Measurements from ENCODE around the gene ABR. TPM values are rescaled to one million over a fixed set of nuclear protein-coding genes. Genes with fewer than 3 reads are reported as not detected.

ABR gene
- total and polyA plus RNA-seq, 2 of the 13 experiments (the other 11 are each of a cell fraction or from before 2014, with no cell fraction given), result 12.4 to 40.4 TPM

DNA sequence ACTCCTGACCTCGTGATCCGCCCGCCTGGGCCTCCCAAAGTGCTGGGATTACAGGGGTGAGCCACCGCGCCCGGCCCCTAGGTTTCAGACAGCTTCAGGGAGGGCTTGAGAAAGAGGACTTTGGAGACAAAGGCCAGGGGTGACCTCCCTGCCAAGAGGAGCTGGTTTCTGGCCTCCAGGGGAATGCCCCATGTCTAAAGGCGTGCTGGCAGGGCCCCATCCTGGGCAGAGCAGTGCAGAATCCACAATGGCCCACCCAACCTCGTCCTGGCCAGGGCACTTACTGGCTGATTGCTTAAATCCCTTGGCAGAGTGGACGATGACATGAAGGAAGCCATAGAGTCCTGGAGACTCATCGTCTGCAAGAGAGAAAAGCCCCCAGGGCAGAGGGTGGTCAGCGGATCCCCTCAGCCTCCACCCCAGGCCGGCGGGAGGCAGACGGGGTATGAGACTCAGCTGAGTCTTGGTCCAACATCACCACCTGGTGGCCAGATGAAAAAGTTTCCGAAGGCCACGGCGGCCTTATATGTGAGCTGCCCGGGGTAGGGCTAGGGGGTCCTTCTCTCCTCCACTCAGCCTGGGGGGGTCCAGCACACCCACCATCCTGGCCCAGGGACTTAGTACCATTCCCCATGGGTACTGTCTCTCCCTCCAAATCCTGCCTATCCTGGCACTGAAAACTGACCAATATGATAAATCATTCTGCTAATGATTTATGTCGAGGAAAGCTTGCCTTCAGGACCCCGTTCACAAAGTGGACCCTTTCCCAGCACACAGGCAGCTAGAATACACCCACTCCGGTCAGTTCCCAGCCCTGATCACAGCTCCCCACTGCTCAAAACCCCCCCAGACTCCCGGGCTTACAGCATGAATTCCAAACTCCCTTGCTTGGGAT is 123.8 kb downstream of the ABR start (continued):
- TF ChIP-seq, protein P1, sequence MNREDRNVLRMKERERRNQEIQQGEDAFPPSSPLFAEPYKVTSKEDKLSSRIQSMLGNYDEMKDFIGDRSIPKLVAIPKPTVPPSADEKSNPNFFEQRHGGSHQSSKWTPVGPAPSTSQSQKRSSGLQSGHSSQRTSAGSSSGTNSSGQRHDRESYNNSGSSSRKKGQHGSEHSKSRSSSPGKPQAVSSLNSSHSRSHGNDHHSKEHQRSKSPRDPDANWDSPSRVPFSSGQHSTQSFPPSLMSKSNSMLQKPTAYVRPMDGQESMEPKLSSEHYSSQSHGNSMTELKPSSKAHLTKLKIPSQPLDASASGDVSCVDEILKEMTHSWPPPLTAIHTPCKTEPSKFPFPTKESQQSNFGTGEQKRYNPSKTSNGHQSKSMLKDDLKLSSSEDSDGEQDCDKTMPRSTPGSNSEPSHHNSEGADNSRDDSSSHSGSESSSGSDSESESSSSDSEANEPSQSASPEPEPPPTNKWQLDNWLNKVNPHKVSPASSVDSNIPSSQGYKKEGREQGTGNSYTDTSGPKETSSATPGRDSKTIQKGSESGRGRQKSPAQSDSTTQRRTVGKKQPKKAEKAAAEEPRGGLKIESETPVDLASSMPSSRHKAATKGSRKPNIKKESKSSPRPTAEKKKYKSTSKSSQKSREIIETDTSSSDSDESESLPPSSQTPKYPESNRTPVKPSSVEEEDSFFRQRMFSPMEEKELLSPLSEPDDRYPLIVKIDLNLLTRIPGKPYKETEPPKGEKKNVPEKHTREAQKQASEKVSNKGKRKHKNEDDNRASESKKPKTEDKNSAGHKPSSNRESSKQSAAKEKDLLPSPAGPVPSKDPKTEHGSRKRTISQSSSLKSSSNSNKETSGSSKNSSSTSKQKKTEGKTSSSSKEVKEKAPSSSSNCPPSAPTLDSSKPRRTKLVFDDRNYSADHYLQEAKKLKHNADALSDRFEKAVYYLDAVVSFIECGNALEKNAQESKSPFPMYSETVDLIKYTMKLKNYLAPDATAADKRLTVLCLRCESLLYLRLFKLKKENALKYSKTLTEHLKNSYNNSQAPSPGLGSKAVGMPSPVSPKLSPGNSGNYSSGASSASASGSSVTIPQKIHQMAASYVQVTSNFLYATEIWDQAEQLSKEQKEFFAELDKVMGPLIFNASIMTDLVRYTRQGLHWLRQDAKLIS (CRISPR knock-in tag; IDR thresholded peaks at IDR 0.05), result no peak
- TF ChIP-seq, protein P2, sequence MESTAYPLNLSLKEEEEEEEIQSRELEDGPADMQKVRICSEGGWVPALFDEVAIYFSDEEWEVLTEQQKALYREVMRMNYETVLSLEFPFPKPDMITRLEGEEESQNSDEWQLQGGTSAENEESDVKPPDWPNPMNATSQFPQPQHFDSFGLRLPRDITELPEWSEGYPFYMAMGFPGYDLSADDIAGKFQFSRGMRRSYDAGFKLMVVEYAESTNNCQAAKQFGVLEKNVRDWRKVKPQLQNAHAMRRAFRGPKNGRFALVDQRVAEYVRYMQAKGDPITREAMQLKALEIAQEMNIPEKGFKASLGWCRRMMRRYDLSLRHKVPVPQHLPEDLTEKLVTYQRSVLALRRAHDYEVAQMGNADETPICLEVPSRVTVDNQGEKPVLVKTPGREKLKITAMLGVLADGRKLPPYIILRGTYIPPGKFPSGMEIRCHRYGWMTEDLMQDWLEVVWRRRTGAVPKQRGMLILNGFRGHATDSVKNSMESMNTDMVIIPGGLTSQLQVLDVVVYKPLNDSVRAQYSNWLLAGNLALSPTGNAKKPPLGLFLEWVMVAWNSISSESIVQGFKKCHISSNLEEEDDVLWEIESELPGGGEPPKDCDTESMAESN (CRISPR knock-in tag; conservative IDR thresholded peaks at IDR 0.05), result no peak
- no peak for TF ChIP-seq ZFP36L2 (CRISPR knock-in tag; IDR thresholded peaks at IDR 0.05)
- TF ChIP-seq RAD21 (CRISPR knock-in tag; IDR thresholded peaks at IDR 0.05), result peak; percentile 59; the same call in 1 of the 2 replicates
- peak; percentile 78 for TF ChIP-seq STAG1 (CRISPR knock-in tag; IDR thresholded peaks at IDR 0.05)
- no peak for TF ChIP-seq ZNF24 (IDR thresholded peaks at IDR 0.05)
- TF ChIP-seq FOSL1 (CRISPR knock-in tag; IDR thresholded peaks at IDR 0.05; ENCODE audit: borderline replicate concordance), result no peak
- 0 out of 2 replicates have a peak, but pooled peaks have one; percentile 34 for TF ChIP-seq SALL1 (CRISPR knock-in tag; IDR thresholded peaks at IDR 0.05)
- TF ChIP-seq FOXC1 (CRISPR knock-in tag; IDR thresholded peaks at IDR 0.05; ENCODE audit: borderline replicate concordance), result no peak
- TF ChIP-seq ZNF335 (CRISPR knock-in tag; IDR thresholded peaks at IDR 0.05), result no peak
- no peak for TF ChIP-seq KAT7 (CRISPR knock-in tag; IDR thresholded peaks at IDR 0.05; ENCODE audit: borderline replicate concordance)
- TF ChIP-seq, protein P3, sequence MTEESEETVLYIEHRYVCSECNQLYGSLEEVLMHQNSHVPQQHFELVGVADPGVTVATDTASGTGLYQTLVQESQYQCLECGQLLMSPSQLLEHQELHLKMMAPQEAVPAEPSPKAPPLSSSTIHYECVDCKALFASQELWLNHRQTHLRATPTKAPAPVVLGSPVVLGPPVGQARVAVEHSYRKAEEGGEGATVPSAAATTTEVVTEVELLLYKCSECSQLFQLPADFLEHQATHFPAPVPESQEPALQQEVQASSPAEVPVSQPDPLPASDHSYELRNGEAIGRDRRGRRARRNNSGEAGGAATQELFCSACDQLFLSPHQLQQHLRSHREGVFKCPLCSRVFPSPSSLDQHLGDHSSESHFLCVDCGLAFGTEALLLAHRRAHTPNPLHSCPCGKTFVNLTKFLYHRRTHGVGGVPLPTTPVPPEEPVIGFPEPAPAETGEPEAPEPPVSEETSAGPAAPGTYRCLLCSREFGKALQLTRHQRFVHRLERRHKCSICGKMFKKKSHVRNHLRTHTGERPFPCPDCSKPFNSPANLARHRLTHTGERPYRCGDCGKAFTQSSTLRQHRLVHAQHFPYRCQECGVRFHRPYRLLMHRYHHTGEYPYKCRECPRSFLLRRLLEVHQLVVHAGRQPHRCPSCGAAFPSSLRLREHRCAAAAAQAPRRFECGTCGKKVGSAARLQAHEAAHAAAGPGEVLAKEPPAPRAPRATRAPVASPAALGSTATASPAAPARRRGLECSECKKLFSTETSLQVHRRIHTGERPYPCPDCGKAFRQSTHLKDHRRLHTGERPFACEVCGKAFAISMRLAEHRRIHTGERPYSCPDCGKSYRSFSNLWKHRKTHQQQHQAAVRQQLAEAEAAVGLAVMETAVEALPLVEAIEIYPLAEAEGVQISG (CRISPR knock-in tag; IDR thresholded peaks at IDR 0.05), result 0 out of 2 replicates have a peak, but pooled peaks have one; percentile 8
- TF ChIP-seq, protein P4, sequence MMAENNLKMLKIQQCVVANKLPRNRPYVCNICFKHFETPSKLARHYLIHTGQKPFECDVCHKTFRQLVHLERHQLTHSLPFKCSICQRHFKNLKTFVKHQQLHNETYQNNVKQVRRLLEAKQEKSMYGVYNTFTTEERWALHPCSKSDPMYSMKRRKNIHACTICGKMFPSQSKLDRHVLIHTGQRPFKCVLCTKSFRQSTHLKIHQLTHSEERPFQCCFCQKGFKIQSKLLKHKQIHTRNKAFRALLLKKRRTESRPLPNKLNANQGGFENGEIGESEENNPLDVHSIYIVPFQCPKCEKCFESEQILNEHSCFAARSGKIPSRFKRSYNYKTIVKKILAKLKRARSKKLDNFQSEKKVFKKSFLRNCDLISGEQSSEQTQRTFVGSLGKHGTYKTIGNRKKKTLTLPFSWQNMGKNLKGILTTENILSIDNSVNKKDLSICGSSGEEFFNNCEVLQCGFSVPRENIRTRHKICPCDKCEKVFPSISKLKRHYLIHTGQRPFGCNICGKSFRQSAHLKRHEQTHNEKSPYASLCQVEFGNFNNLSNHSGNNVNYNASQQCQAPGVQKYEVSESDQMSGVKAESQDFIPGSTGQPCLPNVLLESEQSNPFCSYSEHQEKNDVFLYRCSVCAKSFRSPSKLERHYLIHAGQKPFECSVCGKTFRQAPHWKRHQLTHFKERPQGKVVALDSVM (CRISPR knock-in tag; IDR thresholded peaks at IDR 0.05), result peak; percentile 59; the same call in 1 of the 2 replicates
- TF ChIP-seq ZNF747 (CRISPR knock-in tag; IDR thresholded peaks at IDR 0.05; ENCODE audit: borderline replicate concordance), result no peak
- TF ChIP-seq, protein P5, sequence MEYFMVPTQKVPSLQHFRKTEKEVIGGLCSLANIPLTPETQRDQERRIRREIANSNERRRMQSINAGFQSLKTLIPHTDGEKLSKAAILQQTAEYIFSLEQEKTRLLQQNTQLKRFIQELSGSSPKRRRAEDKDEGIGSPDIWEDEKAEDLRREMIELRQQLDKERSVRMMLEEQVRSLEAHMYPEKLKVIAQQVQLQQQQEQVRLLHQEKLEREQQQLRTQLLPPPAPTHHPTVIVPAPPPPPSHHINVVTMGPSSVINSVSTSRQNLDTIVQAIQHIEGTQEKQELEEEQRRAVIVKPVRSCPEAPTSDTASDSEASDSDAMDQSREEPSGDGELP (IDR thresholded peaks at IDR 0.05; ENCODE audit: borderline replicate concordance, low read depth), result peak; percentile 40; the same call in 1 of the 2 replicates
